Epidermal melanocyte (primary cell): ENCODE measurements around the gene PHAF1.

Source experiments
- DNase-seq: peaks from one replicate; pipeline ENCODE4 v3.0.0; 2011; ENCODE audit warnings: low spot score; ENCODE audit not compliant: insufficient read length

PHAF1 gene

GRCh38 chr16:67192781-67193361 is 83.1 kb downstream of the PHAF1 start:
- DNase-seq: no peak

GRCh38 chr16:67193536-67193935 is 83.8 kb downstream of the PHAF1 start:
- DNase-seq: no peak

DNA sequence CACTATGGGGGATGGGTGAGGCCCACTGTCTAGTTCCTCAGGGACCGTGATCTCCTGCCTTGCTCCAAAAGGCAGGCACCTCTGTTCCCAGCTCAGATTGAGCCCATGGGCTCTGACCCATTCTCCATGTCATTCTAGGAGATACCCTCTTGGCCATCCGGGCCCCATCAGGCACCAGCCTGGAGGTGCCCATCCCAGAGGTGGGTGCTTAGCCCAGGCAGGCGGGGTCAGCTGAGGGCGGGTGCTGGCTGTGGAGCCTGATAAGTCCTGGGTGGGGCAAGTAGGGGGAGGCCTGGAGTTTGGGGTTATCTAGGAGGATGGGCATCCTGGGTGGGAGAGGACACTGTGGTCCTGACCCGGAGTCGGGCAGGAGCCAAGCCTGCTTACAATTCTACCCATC is 84.5 kb downstream of the PHAF1 start:
- no peak for DNase-seq

DNA sequence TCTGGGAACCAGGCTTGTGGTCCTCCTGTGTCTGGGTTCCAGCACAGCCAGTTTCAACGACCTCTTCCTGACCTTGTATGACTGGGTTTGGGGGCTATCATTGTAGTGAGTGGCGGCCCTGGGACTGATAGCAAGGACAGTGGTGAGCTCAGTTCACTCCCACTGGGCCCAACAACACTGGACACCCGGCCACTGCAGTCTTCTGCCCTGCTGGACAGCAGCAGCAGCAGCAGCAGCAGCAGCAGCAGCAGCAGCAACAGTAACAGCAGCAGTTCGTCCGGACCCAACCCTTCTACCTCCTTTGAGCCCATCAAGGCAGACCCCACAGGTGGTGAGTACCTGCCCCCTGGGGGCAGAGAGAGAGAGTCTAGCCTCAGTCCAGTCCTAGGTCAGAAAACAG is 85.9 kb downstream of the PHAF1 start:
- no peak for DNase-seq

GRCh38 chr16:67196881-67197280 is 87.1 kb downstream of the PHAF1 start:
- DNase-seq: no peak

DNA sequence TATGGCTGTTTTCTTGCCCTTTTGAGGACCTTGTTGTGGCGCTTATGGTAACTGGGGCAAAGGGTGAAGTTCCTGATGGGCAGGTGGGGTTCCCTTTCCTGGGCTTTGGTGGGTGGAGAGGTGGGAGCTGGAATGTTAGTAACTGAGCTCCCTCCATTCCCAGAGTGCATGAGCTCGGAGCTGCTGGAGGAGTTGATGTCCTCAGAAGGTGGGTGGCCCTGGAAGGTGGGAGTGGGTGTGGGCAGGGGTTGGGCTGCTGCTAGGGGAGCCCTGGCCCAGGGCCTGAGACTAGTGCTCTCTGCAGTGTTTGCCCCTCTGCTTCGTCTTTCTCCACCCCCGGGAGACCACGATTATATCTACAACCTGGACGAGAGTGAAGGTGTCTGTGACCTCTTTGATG is 88.0 kb downstream of the PHAF1 start:
- no peak for DNase-seq
